GM12878 (cell line): Measurements from ENCODE around the gene SRM. TPM values are rescaled to one million over a fixed set of nuclear protein-coding genes. Genes with fewer than 3 reads are reported as not detected.
A peak's percentile ranks its signal among the peaks of the same experiment; 100 is the strongest.

ENCODE experiments used
- ATAC-seq: fragments of 200-7000 bp; cut with Tn5 transposase; 3 replicates; pipeline ENCODE4 v1.9.1; 2020; ENCODE audit warnings: mild to moderate bottlenecking, moderate library complexity
- BruUV-seq: library from RNA; stranded (reverse); fragments of 400-500 nt; replicated peaks from 2 replicates; lab custom pipeline; 2021; lab: Mats Ljungman, UMichigan
- CTCF ChIA-PET: fragments of 300-600 bp; sonication (Branson Sonifier 250); formaldehyde crosslinking; extraction: SDS; loops from one replicate; lab custom pipeline; 2021; ENCODE audit warnings: inconsistent platforms; lab: Yijun Ruan, JAX
- POLR2A ChIA-PET: fragments of 350-600 bp; formaldehyde crosslinking; extraction: SDS; loops from one replicate; lab custom pipeline; 2021; ENCODE audit warnings: inconsistent platforms; lab: Charles Lee
- RAD21 ChIA-PET: fragments of 300-600 bp; sonication (Branson Sonifier 250); formaldehyde crosslinking; loops from one replicate; lab custom pipeline; 2023; ENCODE audit warnings: antibody characterized with exemption; ENCODE audit not compliant: unreplicated experiment; lab: Charles Lee
- SMC1A ChIA-PET: fragments of 300-600 bp; sonication (Branson Sonifier 250); formaldehyde crosslinking; loops from one replicate; lab custom pipeline; 2023; ENCODE audit not compliant: unreplicated experiment, uncharacterized antibody; lab: Charles Lee
- DNase-seq: peaks from one replicate; pipeline ENCODE4 v3.0.0-alpha.2; 2011; ENCODE audit warnings: low read depth, low spot score
- FAIRE-seq: peaks from 3 replicates; lab custom pipeline; 2011; peaks lifted over from hg19 to GRCh38; lab: Jason Lieb, UNC
- H2AFZ ChIP-seq: 2 replicates; pipeline ENCODE4 v1.6.0; 2011; ENCODE audit warnings: low read depth, low read length, control low read depth; ENCODE audit not compliant: control insufficient read depth
- H3K27ac ChIP-seq: 2 replicates; pipeline ENCODE4 v1.5.1; 2011; ENCODE audit warnings: control low read depth; ENCODE audit not compliant: control insufficient read depth, insufficient read depth
- H3K27me3 ChIP-seq, 2 experiments: replicated peaks in 1 of 2; 2 replicates each; pipeline versions ENCODE4 v1.6.0 to v1.6.1; 2011; ENCODE audit warnings: low read length in 1 of 2; ENCODE audit not compliant: control insufficient read depth in 2 of 2, insufficient read depth in 2 of 2
- H3K36me3 ChIP-seq, 2 experiments: 2 replicates each; pipeline ENCODE4 v1.5.1; 2011; ENCODE audit warnings: low read length in 1 of 2; ENCODE audit not compliant: control insufficient read depth in 2 of 2, insufficient read depth in 2 of 2
- H3K4me1 ChIP-seq: 2 replicates; pipeline ENCODE4 v1.6.1; 2011; ENCODE audit warnings: mild to moderate bottlenecking, low read length, moderate library complexity, mixed read lengths; ENCODE audit not compliant: control insufficient read depth, insufficient read depth
- H3K4me2 ChIP-seq: 2 replicates; pipeline ENCODE4 v1.6.0; 2011; ENCODE audit warnings: control low read depth; ENCODE audit not compliant: control insufficient read depth, insufficient read depth
- H3K4me3 ChIP-seq: fragments of 200-600 bp; sonication (generic); 2 replicates; pipeline ENCODE4 v1.5.1; 2016
- H3K79me2 ChIP-seq: 2 replicates; pipeline ENCODE4 v1.6.0; 2011; ENCODE audit warnings: low read length; ENCODE audit not compliant: control insufficient read depth, insufficient read depth
- H3K9ac ChIP-seq: 2 replicates; pipeline ENCODE4 v1.8.0; 2011; ENCODE audit warnings: low read length, control low read depth, mixed read lengths; ENCODE audit not compliant: control insufficient read depth, insufficient read depth
- H3K9me3 ChIP-seq: replicated peaks from 3 replicates; pipeline ENCODE4 v1.5.1; 2011; ENCODE audit warnings: mild to moderate bottlenecking, low read length; ENCODE audit not compliant: control insufficient read depth, insufficient read depth
- H4K20me1 ChIP-seq: 2 replicates; pipeline ENCODE4 v1.6.0; 2011; ENCODE audit not compliant: control insufficient read depth, insufficient read depth
- BMI1 ChIP-seq: fragments of 450-650 bp; IDR thresholded peaks from 2 replicates; pipeline ENCODE4 v1.6.1; 2016; ENCODE audit warnings: mild to moderate bottlenecking, moderate library complexity, borderline replicate concordance
- CBX5 ChIP-seq: sonication (generic); IDR thresholded peaks from 2 replicates; pipeline ENCODE4 v1.6.1; 2016; ENCODE audit warnings: low read depth, moderate library complexity, mild to moderate bottlenecking, inconsistent platforms
- CTCF ChIP-seq, 3 experiments: IDR thresholded peaks in 2 of 3; conservative IDR thresholded peaks in 1 of 3; 2 replicates each; pipeline ENCODE4 v1.5.1; 2011; ENCODE audit warnings: low read depth in 3 of 3, low read length in 3 of 3, mild to moderate bottlenecking in 3 of 3, control low read depth in 2 of 3, moderate library complexity in 2 of 3, inconsistent platforms in 1 of 3, mixed read lengths in 1 of 3; ENCODE audit not compliant: control insufficient read depth in 2 of 3, insufficient read depth in 1 of 3; ENCODE audit errors: extremely low read depth in 1 of 3
- EZH2 ChIP-seq: IDR thresholded peaks from 2 replicates; pipeline ENCODE4 v1.6.1; 2012; ENCODE audit warnings: low read depth, mild to moderate bottlenecking, control low read depth, inconsistent platforms, low read length, borderline replicate concordance; ENCODE audit not compliant: control insufficient read depth
- KAT2A ChIP-seq: conservative IDR thresholded peaks from 2 replicates; pipeline ENCODE4 v1.6.1; 2011; ENCODE audit warnings: low read depth, low read length; ENCODE audit not compliant: control insufficient read depth
- MTA3 ChIP-seq: IDR thresholded peaks from 2 replicates; pipeline ENCODE4 v1.6.1; 2012; ENCODE audit warnings: low read length, inconsistent platforms, borderline replicate concordance
- PBX3 ChIP-seq: IDR thresholded peaks from 2 replicates; pipeline ENCODE4 v1.6.1; 2011; ENCODE audit warnings: mild to moderate bottlenecking, low read depth, low read length, moderate library complexity; ENCODE audit not compliant: insufficient replicate concordance
- POU2F2 ChIP-seq: IDR thresholded peaks from 3 replicates; pipeline ENCODE4 v1.6.1; 2011; ENCODE audit warnings: low read depth, mild to moderate bottlenecking, low read length, borderline replicate concordance
- PRDM15 ChIP-seq: fragments of 450-650 bp; formaldehyde crosslinking; IDR thresholded peaks from 2 replicates; pipeline ENCODE4 v1.4.0; 2020; ENCODE audit warnings: mild to moderate bottlenecking, moderate library complexity
- RAD21 ChIP-seq: IDR thresholded peaks from 2 replicates; pipeline ENCODE4 v1.6.1; 2011; ENCODE audit warnings: mild to moderate bottlenecking, low read depth, low read length, moderate library complexity; ENCODE audit not compliant: insufficient read depth
- SRF ChIP-seq, 2 experiments: IDR thresholded peaks; 2 replicates each; pipeline ENCODE4 v1.6.1; 2011; ENCODE audit warnings: low read depth in 2 of 2, low read length in 2 of 2, mild to moderate bottlenecking in 1 of 2, moderate library complexity in 1 of 2
- STAT3 ChIP-seq: IDR thresholded peaks from 2 replicates; pipeline ENCODE4 v1.6.1; 2011; ENCODE audit warnings: low read depth, low read length, improper control_type of control experiment
- SUPT20H ChIP-seq: IDR thresholded peaks from 2 replicates; pipeline ENCODE4 v1.6.1; 2011; ENCODE audit warnings: low read depth, mild to moderate bottlenecking, low read length, moderate library complexity, borderline replicate concordance; ENCODE audit not compliant: control insufficient read depth
- TBL1XR1 ChIP-seq: IDR thresholded peaks from 2 replicates; pipeline ENCODE4 v1.6.1; 2012; ENCODE audit warnings: low read depth, low read length, improper control_type of control experiment
- WGBS: methylation state at CpG from one replicate; pipeline ENCODE4 v1.1.6; 2016; ENCODE audit warnings: low lambda C conversion rate; ENCODE audit not compliant: insufficient replicate concordance, insufficient coverage; ENCODE audit errors: missing lambda C conversion rate; 5-methylcytosine and 5-hydroxymethylcytosine counted together
- in situ Hi-C: fragments of 300-500 bp; cut with MboI; formaldehyde crosslinking; loops from 9 replicates; pipeline ENCODE4 v1.14.3; 2018; ENCODE audit warnings: mixed read lengths
- intact Hi-C: fragments of 100-400 bp; cut with micrococcal nuclease; formaldehyde crosslinking; loops from one replicate; pipeline ENCODE4 v1.14.2; 2022; ENCODE audit not compliant: unreplicated experiment
- polyA plus RNA-seq, 11 experiments: library from polyadenylated mRNA; depleted of rRNA in 4 of 11; unstranded in 6 of 11; stranded (reverse) in 5 of 11; fragments of >200 nt; fragmentation: Nextera tagmentation in 4 of 11; fragmentation: Illumina TruSeq in 1 of 11; extraction: Ambion mirVana in 4 of 11; extraction: Trizol in 1 of 11; gene quantifications; 1 replicate in 1 of 11; 2 replicates in 10 of 11; pipeline versions ENCODE4 v1.2.1 to v1.2.3, GENCODE V29; 2011 to 2016; ENCODE audit warnings: inconsistent platforms in 2 of 11, missing spikeins in 2 of 11, low read depth in 1 of 11
- total RNA-seq, 4 experiments: library from RNA; depleted of rRNA in 3 of 4; stranded (reverse); fragments of >200 nt in 3 of 4; fragmentation: Illumina TruSeq in 1 of 4; extraction: Trizol in 1 of 4; gene quantifications; 2 replicates each; pipeline versions ENCODE4 v1.2.1 to v1.2.3, GENCODE V29; 2013 to 2021

SRM gene
- total and polyA plus RNA-seq, 10 of the 15 experiments (the other 5 are each of a cell fraction or from before 2014, with no cell fraction given) = 16.7 to 255 (median 81.2) TPM

GRCh38 chr1:11061652-11062365 lies 2.0 kb upstream of the SRM start:
- Histone ChIP-seq H3K79me2 (peaks cover 35% of the 10 kb centered on the region), H3K9ac (peak overlapping the region; percentile 51; the same call in 1 of the 2 replicates), H3K4me1 (peaks cover 26% of the 10 kb centered on the region), H3K4me2 (peak overlapping the region; percentile 69), H2AFZ (no peak overlapping the region), H4K20me1 (no peaks in the 10 kb centered on the region), H3K36me3 (peaks cover 8 to 12% of the 10 kb centered on the region in 2 experiments)
- intact Hi-C loops = no loop called here
- no peak for DNase-seq
- BruUV-seq = no TSS peak
- WGBS = 57% methylated on average over 5 of the region's 5 CpGs
- SMC1A ChIA-PET = interaction anchor here (1.1 to 3.8 kb wide), 7 partner anchors 8 to 200 kb away, joined by 3 to 25 read pairs (median 3); partner anchors contain the start of gene MTOR
- FAIRE-seq = no peak
- TF ChIP-seq PRDM15 (CRISPR knock-in tag) (no peak), MTA3 (0 out of 2 replicates have a peak, but pooled peaks have one; percentile 14), CBX5 (no peak), CTCF (IDR thresholded peaks at IDR 0.05 in 2 of 3, conservative IDR thresholded peaks at IDR 0.05 in 1 of 3; ENCODE audit: control insufficient read depth in 2 of 3, extremely low read depth in 1 of 3, insufficient read depth in 1 of 3, low read depth in 3 of 3, low read length in 3 of 3) (peak in 1 of 3 experiments; percentile 19; a peak in 1 of 6 replicates), KAT2A (no peak), SUPT20H (no peak), PBX3 (no peak), EZH2 (no peak), TBL1XR1 (no peak), BMI1 (no peak), SRF (IDR thresholded peaks at IDR 0.05; ENCODE audit: low read depth in 2 of 2, low read length in 2 of 2) (no peak), STAT3 (no peak), RAD21 (peak; percentile 10; the same call in 1 of the 2 replicates), POU2F2 (no peak)
- TF ChIP-seq, all 136 proteins: peak for 3
- 0 out of 3 replicates have a peak, but pooled peaks have one; percentile 6 for ATAC-seq
- ChIA-PET RAD21 (interaction anchor here (0.7 to 2.6 kb wide), 3 partner anchors 11 to 97 kb away, joined by 4 to 16 read pairs (median 4); no protein-coding TSS in a partner anchor), POLR2A (interaction anchor here (0.7 to 1.4 kb wide), 4 partner anchors 10 to 274 kb away, joined by 3 to 6 read pairs (median 4); no protein-coding TSS in a partner anchor), CTCF (interaction anchor here (0.6 to 5.1 kb wide), 8 partner anchors 9 to 303 kb away, joined by 3 to 36 read pairs (median 4); no protein-coding TSS in a partner anchor)
- Histone ChIP-seq H3K27me3 (no peaks in the 10 kb centered on the region), H3K27ac (peak overlapping the region; percentile 43), H3K9me3 (no peaks in the 10 kb centered on the region; the same call in 2 of the 3 replicates), H3K4me3 (no peak overlapping the region)
- in situ Hi-C loops = no loop called here
